Esophagus squamous epithelium (tissue), 4 donors: ENCODE data around the gene CDK5RAP3.
A peak's percentile ranks its signal among the peaks of the same experiment; 100 is the strongest.

Experiments used
- CTCF ChIP-seq, 6 experiments: fragments of 450-650 bp in 4 of 6; fragments of 200-600 bp in 2 of 6; sonication (generic) in 2 of 6; IDR thresholded peaks; one replicate each; pipeline ENCODE4 v1.5.1; 2016 to 2019; ENCODE audit warnings: antibody characterized with exemption in 6 of 6, mild to moderate bottlenecking in 4 of 6, moderate library complexity in 4 of 6
- POLR2A ChIP-seq, 4 donors: fragments of 450-650 bp; IDR thresholded peaks; one replicate each; pipeline ENCODE4 v1.6.1; 2017; ENCODE audit warnings: antibody characterized with exemption in 4 of 4, mild to moderate bottlenecking in 4 of 4, moderate library complexity in 3 of 4

DNA sequence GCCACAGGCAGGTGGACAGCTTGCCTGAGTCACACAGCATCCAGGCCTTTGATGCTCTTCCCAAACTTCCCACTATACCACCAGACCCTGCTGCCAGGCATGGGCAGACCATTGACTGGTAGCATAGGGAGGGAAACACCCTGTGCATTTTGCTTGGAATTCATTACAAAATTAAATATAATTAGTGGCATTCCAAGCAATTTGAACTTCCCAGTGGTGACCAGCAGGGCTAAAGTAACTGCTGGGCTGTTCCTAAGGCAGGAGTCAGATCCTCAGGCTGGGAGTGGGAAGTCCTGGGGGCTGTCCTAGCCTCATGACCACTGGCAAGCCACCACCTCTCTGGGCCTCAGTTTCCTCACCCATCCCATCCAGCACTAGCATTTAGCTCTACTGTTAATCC is 17.0 kb upstream of the CDK5RAP3 start:
- TF ChIP-seq CTCF (IDR thresholded peaks at IDR 0.05) (peak in 1 of 6 experiments; percentile 26), POLR2A (IDR thresholded peaks at IDR 0.05) (no peak)
